IPS DF 19.7 (cell line): ENCODE results near the gene ADSL.
"Not testable (repeated sequence)": the region's sequence is repeated elsewhere in the genome, so short reads cannot be mapped to it uniquely, and the experiment has no call there.

ENCODE experiments used
- DNase-seq: peaks from one replicate; pipeline ENCODE4 v3.0.0-alpha.2; 2013; ENCODE audit warnings: low read depth, low spot score

ADSL gene

DNA sequence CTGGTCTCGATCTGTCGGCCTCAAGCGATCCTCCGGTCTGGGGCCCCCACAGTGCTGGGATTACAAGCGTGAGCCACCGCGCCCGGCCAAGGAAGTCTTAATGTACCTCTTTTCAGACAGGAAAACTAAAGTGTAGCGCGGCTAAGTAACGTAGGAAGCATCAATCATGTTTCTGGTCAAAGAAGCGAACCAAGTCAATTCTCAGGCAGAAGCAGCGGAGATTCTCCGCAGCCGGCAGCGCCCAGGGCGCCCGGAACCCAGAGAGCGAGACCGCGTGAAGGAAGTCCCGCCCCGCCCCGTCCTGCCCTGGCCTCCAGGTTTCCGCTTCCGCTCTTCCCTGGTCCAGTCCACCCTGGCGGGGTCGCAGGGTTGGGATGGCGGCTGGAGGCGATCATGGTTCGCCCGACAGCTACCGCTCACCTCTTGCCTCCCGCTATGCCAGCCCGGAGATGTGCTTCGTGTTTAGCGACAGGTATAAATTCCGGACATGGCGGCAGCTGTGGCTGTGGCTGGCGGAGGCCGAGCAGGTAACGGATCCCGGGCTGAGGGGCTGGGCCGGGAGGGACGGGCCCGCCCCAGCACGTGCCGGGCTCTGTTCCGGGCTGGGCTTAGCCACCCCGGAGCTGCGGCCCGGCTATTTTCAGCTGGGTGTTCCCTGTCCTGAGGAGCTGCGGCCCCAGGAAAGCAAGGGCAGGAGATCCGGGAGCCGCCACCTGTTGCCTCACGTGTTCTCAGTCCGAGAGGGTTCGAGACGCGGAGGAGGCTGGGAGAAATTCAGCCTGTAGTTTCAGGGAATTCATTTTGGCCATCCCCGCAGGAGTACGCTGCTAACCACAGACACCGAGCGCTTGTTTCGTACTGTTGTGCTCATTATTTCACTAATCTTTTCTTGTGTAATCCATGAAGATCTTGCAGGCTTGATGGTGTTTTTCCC lies at the start of gene ADSL:
TSS of gene ADSL (plus strand) at position 316 of the 934 bp plus-strand sequence. CDS start at position 375, 59 bp downstream.
- no peak for DNase-seq

DNA sequence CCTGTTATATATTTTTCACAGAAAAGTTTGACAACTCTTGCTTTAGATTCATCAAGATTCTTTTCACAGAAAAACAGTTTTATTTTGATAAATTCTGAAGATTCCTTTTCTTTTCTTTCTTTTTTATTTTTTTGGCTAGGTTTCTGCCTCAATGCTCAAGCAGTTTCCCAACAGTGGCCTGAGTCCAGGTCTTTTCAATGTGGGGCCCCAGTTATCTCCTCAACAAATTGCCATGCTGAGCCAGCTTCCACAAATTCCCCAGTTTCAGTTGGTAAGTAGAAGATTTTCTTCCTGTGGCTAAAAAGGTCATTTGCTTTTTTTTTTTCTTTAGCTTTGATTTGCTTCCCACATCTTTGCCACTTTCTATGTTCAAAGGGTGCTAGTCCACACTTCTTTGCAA lies 46.0 kb upstream of the ADSL start:
- no peak for DNase-seq

DNA sequence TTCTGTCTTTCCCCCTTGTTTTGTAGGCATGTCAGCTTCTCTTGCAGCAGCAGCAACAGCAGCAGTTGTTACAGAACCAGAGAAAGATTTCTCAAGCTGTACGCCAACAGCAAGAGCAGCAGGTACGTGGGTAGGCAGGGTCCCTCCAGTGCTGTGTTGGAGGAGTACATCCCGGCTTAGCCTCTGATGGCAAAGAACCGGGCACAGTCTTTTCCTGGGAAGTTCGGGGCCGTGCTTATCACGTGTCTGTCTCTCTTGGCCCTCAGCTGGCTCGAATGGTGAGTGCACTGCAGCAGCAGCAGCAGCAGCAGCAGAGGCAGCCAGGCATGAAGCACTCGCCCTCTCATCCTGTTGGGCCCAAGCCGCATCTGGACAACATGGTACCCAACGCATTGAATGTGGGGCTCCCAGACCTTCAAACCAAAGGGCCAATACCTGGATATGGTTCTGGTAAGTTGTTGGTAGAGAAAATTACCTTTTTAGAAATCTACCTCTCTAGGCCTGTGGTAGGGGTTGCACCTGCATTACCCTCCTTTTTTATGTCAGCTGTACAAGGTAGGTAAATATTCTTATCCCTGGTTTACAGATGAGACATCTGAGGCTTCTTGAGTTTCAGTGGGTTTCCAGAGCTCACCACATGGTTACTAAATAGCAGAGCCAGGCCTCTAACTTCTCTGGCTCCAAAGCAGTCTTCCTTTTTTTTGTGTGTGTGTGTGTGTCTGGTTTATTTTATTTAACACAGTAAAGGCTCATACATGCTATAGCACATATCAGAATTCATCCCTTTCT lies 45.2 kb upstream of the ADSL start:
- DNase-seq = no peak

DNA sequence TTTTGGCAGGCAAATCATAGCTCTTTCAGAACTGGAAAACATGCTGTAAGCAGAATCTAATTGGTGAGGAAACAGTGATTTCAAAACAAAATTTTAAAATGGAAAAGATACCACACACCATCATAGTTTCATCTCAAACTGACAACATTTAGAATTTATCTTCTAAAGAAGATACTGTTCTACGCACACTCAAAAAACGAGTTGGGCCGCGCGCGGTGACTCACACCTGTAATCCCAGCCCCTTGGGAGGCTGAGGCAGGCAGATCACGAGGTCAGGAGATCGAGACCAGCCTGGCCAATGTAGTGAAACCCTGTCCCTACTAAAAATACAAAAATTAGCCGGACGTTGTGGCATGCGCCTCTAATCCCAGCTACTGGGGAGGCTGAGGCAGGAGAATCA lies 44.2 kb upstream of the ADSL start:
- DNase-seq = no peak

DNA sequence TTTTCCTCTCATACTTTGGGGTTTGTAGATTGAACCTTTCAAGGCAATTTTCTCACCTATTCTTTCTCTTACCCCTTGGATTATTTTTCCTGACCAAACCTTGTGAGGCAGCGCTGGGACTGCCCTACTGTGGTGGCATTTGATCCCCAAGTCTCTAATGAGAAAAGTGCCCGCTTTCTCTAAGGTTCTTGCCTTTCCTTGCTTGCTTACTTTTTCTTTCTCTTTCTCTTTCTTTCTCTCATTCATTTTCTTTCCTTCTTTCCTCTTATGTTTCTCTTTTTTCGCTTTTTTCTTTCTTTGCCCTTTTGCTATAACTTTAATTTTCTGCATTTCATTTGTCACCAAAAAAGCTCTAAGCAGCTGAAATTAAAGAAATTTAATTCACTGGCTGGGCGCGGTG lies 40.7 kb upstream of the ADSL start:
- no peak for DNase-seq

DNA sequence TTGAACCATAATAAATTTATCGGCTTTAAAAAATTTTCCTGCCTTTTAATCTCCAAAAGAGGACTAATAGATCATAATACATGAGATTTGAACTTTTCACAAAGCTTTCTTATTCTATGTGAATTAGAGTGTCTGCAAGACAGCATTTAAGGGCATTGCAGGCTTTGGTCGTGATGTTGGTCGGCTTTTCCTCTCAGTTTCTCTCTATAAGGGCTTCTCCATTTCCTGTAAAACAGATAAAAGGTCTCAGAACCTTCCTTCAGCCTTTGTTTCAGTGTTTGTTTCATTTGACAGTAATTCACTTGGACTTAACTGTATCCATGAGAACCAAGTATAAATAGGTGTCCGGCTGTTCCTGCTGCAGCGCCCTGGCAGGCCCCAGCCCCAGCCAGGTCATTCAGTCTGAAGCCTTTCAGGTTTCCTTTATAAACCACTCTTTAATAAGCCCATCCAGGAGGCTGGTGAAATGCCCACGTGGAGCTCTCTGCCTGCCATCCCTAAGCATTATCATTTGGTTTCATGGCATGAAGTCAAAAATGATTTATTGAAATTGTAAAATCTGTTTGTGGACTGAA lies 37.2 kb upstream of the ADSL start:
- DNase-seq = no peak

DNA sequence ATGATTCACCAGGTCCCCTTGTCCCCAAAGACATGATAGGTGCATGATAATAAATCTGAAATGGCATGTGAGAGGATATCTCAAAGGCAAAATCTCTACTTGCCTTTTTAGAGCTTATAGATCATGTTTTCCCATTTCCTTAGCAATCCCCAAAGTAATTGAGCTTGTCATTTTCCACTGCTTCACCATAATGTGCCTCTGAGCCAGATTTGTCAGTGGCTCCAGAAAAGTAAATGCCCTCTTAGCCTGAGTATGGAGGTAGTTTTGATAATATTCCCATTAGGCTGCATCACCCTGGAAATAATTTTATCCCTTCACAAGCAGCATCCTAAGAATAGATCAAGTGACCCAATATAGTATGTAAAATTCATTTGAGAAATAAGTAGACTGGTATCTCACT lies 36.7 kb upstream of the ADSL start:
- no peak for DNase-seq

DNA sequence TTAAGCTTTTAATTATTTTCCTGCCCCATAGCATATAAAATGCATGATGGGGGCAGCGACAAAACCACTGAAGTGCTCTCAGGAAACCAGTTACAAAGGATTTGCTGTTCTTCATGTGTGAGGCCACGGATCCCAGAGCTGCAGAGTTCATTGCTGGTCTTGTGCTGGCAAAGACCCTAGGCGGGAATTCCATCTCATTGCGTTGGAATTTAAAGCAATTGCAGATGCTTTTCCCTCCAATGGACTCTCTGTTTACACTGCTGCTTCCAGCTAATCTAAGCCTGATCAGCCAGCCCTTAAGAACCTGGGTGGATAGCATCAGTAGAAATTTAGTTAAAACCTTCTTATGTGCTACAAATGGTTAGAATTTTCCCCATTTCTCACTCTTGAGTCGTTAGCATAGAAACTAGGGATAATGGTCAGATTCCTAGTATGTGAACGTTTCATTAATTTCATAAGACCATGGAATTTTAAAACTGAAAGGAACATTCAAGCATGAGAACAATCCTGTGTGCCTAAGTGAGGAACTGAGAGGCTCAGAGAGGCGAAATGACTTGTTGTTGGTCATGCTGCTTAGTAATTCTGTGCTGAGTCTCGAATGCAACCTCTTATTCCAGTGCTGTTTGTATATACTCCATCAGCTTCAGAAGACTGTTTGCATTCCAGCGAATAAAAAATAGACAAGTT lies 36.1 kb upstream of the ADSL start:
- DNase-seq = no peak

DNA sequence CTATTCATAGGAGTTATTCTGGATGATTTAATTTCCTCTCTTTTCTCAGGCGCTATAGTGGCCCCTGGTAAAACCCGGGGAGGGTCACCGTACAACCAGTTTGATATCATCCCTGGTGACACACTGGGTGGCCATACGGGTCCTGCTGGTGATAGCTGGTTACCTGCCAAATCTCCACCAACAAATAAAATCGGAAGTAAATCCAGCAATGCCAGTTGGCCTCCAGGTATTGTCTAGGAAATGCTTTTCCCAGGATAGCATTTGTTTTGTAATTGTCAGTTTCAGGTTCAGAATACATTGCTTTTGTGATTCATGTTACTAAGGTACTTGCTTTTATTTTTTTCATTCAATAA lies 35.6 kb upstream of the ADSL start:
- DNase-seq = no peak

DNA sequence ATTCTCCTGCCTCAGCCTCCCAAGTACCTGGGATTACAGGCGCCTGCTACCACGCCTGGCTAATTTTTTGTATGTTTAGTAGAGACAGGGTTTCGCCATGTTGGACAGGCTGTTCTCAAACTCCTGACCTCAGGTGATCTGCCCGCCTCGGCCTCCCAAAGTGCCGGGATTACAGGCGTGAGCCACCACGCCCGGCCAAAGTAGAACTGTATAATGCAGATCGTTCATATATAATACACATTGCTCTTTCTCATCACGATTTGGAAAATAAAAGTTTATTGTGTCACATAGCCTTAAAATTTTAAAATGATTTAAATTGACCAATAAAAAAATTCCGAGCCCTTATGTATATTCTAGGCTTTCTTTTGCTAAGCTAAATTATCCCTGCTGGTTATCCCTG lies 34.7 kb upstream of the ADSL start:
- DNase-seq = not testable (repeated sequence)

DNA sequence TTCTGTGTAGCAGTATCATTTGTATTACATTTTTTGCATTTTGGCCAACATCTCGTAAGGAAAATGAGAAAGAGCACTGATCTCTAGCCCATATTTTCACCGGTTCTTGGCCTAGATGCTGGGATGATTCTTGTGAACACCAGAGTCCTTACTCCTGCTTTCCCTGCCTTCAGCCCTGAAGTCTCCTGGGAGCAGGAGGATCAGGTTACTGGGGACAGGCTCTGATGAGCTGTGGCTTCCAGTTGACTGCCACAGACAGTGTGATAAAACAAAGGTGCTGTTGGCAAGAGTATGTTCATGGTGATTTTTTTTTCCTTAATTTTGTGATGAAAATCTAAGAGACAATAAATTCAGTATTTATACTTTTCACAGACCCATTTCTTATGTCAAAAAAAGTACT lies 34.2 kb upstream of the ADSL start:
- no peak for DNase-seq

DNA sequence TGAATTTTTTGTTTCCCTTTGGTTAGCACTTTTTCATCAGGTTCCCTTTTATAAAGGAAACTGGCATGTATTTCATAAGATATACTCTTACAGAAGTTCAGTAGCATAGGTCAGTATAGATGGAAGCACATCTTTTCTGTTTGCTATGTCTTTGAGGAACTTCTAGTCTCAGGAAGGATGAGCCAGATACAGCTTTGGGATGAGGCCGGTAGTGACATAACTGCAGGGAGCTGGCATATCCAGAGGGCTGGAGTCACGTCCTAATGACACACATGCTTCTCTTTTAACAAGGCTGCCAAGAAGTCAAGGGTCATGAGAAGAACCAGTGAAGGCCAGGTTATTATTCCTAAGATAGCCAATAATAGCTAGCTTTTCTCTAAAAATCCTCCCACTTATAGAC lies 33.3 kb upstream of the ADSL start:
- DNase-seq = no peak

DNA sequence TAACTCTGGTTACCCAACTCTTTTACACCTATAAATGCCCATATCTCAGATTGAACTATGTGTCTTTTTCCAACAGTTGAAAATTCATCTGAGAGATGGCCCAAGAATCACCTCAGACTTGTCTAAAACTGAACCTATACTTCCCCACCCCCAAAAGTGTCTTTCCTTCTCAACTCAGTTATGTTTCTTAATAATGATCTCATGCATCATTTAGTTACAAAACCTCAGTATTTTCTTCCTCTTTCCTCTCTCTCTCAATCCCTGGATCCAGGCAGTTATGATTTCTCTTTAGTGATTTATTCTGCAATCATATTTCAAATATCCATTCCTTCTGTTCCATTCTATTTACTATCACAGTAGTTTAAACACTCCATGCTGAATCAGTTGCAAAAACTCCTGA lies 32.3 kb upstream of the ADSL start:
- DNase-seq = no peak

DNA sequence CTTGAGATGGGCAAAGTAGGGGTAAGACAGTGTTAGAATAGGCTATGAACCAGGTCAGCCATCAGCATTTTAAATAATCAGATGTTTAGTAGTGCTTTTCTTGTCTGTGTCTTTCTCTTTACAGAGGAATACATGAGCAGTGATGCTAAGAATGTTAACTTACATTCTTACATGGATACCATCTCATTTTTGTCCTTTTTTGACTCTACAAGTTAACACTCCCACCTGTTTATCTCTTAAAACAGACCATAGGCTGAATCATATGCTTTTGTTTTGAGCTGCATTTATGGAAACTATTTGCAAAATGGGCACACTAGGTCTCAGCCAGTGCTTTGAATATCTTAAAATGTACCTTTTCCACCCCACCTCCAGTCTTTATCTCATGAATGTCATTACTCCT lies 25.6 kb upstream of the ADSL start:
- DNase-seq = no peak

DNA sequence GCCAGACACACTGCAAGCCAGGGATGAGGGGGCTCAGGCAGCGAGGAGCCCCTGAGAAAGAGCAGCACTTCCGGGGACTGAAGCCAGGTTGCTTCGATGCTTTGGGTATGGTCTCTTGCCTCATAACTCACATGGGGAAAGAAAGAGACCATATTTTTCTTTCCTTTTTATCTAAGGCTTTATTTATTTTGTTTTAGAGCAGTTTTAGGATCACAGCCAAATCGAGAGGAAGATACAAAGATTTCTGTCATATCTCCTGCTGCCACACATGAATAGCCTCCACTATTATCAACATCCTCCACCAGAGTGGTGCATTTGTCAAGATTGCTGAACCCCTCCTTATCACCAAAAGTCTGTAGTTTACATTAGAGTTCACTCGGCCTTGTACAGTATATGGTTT lies 24.3 kb upstream of the ADSL start:
- no peak for DNase-seq

DNA sequence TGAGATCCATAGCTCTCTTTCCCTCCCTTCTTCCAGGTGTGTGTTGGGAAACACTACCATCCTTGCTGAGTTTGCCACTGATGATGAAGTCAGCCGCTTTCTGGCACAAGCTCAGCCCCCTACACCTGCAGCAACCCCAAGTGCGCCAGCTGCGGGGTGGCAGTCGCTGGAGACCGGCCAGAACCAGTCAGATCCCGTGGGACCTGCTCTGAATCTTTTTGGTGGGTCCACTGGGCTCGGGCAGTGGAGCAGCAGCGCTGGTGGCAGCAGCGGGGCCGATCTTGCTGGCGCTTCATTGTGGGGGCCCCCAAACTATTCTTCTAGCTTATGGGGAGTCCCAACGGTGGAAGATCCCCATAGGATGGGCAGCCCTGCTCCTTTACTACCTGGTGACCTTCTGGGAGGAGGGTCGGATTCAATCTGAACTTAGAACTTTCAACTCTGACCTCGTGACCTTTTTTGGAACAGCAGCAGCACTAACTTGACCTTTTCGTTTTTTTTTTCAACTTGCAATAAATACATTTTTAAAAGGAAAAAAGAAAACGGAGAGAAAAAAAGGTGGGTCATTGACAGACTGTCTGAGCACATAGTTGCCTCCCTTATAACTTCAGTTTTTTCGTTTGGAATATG lies 23.4 kb upstream of the ADSL start:
- DNase-seq = no peak

DNA sequence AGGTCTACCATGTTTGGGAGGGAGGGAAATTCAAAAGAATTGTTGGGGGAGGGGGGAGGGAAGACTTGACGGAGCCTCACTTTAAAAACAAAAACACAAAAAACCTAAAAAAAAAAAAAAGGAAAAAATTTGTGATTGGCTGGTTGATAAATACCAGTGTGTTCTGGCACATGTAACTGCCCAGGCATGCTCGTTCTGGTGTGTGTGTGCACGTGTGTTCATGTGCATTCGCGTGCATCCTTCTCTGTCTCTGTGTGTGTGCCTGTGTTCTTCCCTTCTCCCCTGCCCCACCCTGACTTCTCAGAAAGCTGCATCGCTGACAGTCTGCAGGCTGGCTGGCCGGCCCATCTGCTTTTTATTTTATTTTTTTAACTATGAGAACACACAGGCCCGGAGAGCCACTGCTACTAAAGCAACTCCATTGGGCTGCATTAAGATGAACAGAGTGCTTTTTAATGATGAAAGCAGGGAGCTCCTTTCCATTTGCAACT lies 22.6 kb upstream of the ADSL start:
- no peak for DNase-seq

DNA sequence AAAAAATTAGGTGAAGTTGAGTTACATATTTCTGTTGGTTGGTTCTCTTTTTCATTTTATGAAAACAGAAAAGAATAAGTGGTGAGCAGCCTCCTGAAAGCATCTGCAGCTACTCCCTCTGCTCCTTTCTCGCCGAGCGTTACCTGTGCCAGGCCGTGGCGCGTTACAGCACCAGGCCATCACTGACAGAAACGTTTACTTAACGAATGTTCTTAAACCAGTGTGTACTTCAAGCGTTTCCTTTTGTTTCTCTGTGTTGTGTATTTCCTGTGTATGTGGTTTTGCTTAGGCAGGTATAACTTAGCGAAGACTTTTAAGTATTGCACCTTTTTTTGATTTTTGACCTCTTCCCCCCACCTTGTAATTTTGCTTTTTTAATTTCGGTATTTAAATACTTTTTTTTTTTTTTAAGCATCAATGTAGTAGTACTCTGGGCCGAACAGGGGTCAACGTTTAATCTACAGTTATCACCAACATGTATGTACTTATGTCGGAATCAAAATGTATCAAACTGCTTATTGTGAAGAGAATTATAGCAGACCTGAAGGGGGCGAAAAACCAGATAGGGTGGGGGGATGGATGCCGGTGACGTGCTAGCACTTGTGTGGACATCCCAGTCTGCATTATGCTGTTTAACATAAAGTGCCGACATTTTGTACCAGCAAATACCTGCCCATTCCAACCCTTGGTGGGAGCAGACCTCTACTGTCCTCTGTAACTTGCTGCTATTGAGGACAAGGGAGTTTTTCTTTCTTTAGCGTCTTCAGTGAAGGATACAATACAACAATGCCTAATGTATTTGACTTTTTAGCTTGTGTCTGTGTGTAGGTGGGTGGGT lies 21.6 kb upstream of the ADSL start:
- DNase-seq = no peak

DNA sequence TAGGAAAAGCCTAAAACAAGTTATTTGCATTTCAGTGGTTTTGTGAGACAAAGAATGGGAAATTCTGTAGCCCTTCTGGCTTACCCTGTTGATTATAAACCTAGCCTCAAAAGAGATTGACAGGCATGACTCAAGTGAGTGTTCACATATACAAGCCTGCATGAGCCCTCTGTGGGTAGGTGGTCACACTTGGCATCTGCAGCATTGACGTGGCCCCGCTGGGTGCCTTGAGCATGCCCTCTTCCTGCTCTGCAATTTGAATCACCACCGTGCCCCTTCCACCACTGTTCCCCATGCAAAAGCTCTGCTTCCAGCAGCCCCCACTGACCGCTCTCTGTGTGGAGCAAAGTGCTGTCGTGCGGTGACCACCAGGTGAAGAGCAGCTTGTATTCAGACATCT lies 21.0 kb upstream of the ADSL start:
- DNase-seq = no peak

DNA sequence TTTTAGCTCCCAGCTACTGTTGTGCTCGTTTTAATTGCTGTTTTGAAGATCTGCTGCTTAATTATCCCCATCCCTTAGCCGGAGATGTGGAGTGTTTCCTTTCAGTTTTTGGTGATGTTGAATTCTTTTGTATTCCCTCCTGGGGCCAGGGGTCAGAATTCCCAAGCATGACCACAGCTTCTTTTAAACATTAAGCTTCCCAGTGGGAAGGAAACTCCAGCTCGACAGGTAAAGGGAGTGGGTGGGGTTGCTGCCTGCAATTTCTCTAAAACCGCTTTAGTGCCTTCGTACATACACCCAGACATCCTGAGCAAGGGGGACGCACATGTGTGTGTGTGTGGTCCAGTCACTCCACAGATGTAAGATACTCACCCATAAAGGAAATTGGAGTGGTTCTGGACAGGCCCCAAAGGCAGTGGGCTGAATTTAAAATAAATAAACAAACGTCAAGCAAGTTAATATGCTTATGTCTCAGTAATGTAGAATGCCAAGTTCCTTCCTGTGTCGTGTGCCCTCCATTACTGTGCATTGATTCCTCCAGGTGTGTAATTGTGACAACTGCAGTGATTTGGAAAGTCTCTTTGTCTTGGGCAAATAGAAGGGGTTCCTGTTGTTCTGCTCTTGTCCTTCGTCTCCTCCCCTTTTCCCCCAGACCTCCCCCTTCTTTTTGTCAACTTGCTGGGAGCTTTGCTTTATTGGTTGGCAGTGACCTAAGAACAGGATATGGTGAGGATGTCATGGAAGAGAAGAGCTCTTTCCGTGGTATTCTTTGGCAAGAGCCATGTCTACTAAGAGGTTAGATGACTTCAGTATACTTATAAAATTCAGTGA lies 19.2 kb upstream of the ADSL start:
- DNase-seq = no peak
